ENCODE results near the gene BRD8. TPM values are rescaled to one million over a fixed set of nuclear protein-coding genes. Genes with fewer than 3 reads are reported as not detected.

BRD8 gene
- total RNA-seq, 6 donors from 2014 or later, result 26.9 to 210 (median 47.6) TPM

DNA sequence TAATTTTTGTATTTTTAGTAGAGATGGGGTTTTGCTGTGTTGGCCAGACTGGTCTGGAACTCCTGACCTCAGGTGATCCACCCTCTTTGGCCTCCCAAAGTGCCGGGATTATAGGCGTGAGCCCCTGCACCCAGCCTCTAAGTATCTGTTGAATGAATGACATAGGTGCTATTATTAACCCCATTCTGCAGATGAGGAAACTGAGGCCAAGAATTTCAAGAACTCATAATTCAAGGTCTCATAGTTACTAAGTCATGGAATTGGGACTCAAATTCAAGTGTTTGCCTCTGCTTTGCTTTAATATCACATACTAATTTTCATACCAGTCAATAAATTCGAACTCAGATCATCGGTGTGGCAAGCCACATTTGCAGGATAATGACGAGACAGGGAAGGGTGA lies 2.4 kb upstream of the BRD8 start:
- DNase-seq, result no peak
- Histone ChIP-seq H3K27me3 (no peaks in the 10 kb centered on the region), H3K9me3 (no peaks in the 10 kb centered on the region), H3K27ac (no peak overlapping the region), H3K36me3 (peaks cover 0 to 31% (median 14%) of the 10 kb centered on the region in 4 donors), H3K4me1 (peaks cover 14 to 29% (median 23%) of the 10 kb centered on the region in 4 donors), H3K4me3 (no peak overlapping the region)
- no peak for ATAC-seq (ENCODE audit: low FRiP score in 2 of 2)
- 92 to 96% methylated on average over 5 of the region's 5 CpGs for WGBS, 2 donors
- TF ChIP-seq CTCF (IDR thresholded peaks at IDR 0.05) (no peak), EP300 (IDR thresholded peaks at IDR 0.05) (no peak), POLR2AphosphoS5 (IDR thresholded peaks at IDR 0.05) (no peak), POLR2A (IDR thresholded peaks at IDR 0.05) (no peak)

- no peaks in the 10 kb centered on the region for H3K27me3 ChIP-seq
- ATAC-seq (ENCODE audit: low FRiP score in 2 of 2) (no peak), DNase-seq (peak in 1 of 2 donors; percentile 28)
- 75 to 76% methylated on average over 5 of the region's 5 CpGs for WGBS, 2 donors
- TF ChIP-seq CTCF (IDR thresholded peaks at IDR 0.05) (peak in 3 of 6 experiments; percentile 35 to 42 (median 40)), POLR2AphosphoS5 (IDR thresholded peaks at IDR 0.05) (no peak)
- H3K9me3 ChIP-seq, result no peaks in the 10 kb centered on the region
- no peak overlapping the region for H3K27ac ChIP-seq
- peak overlapping the region in 1 of 4 donors; percentile 79 for H3K4me3 ChIP-seq
- H3K4me1 ChIP-seq, result peaks cover 14 to 29% (median 23%) of the 10 kb centered on the region in 4 donors
- peaks cover 0 to 28% (median 15%) of the 10 kb centered on the region in 4 donors for H3K36me3 ChIP-seq
These were observed 1.9 kb upstream of the BRD8 start for GRCh38 chr5:138180183-138180782.

GRCh38 chr5:138179277-138179857 lies 937 bp upstream of the BRD8 start:
- ATAC-seq (ENCODE audit: low FRiP score in 2 of 2) (no peak), DNase-seq (no peak)
- WGBS, 2 donors, result 1 to 2% methylated on average over 23 of the region's 23 CpGs

DNA sequence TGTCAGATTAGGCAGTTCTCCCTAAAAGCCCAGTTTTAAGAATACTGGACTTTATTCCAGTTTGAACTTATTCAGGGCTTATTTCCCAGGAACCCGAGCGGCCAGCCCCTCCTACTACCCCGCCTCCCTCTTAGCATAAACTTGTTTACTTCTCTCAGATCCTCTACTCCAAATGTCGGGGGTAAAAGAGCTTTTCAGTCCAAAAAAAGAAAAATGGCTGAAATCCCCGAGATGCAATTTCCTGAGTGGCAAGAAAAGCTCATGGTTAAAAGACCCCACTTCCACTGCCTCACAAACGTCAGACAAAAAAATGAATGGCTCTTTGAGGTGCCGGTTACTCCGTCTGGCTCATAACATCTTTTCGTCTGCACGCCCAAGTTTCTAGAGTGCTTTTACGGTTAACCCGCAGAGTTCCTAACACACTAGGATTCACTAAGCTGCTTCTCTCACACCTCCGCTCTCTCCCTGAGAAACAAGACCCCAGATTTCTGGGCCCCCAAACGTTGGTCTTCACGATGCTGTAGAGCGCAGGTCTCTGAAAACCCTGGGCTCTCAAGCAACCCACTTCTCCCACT lies 402 bp downstream of the BRD8 start:
- peak overlapping the region; percentile 79 to 92 (median 86) for H3K4me3 ChIP-seq
- ATAC-seq (ENCODE audit: low FRiP score in 2 of 2), result peak; percentile 69 to 71
- H3K27ac ChIP-seq, result peak overlapping the region; percentile 79 to 90 (median 84)
- WGBS, 2 donors, result 0% methylated on average over 16 of the region's 16 CpGs
- H3K36me3 ChIP-seq, result peaks cover 5 to 37% (median 17%) of the 10 kb centered on the region in 4 donors
- H3K27me3 ChIP-seq, result no peaks in the 10 kb centered on the region
- H3K4me1 ChIP-seq, result peaks cover 14 to 29% (median 23%) of the 10 kb centered on the region in 4 donors
- H3K9me3 ChIP-seq, result no peaks in the 10 kb centered on the region
- peak in 1 of 2 donors; percentile 47 for DNase-seq
- no peak for TF ChIP-seq POLR2AphosphoS5 (IDR thresholded peaks at IDR 0.05)
- no peak for TF ChIP-seq EP300 (IDR thresholded peaks at IDR 0.05)
- no peak for TF ChIP-seq CTCF (IDR thresholded peaks at IDR 0.05)
- TF ChIP-seq POLR2A (IDR thresholded peaks at IDR 0.05), result no peak

More at GRCh38 chr5:138179277-138179857, 937 bp upstream of the BRD8 start:
- Histone ChIP-seq H3K36me3 (peaks cover 3 to 29% (median 16%) of the 10 kb centered on the region in 4 donors), H3K9me3 (no peaks in the 10 kb centered on the region), H3K4me1 (peaks cover 14 to 29% (median 23%) of the 10 kb centered on the region in 4 donors), H3K27ac (peak overlapping the region in 1 of 4 donors; percentile 90), H3K27me3 (no peaks in the 10 kb centered on the region), H3K4me3 (peak overlapping the region in 3 of 4 donors; percentile 79 to 88 (median 83))
- TF ChIP-seq POLR2A (IDR thresholded peaks at IDR 0.05) (no peak), POLR2AphosphoS5 (IDR thresholded peaks at IDR 0.05) (no peak)

- H3K27ac ChIP-seq, result no peak overlapping the region
- no peak for TF ChIP-seq CTCF (IDR thresholded peaks at IDR 0.05)
- no peak for TF ChIP-seq POLR2AphosphoS5 (IDR thresholded peaks at IDR 0.05)
- TF ChIP-seq EP300 (IDR thresholded peaks at IDR 0.05), result no peak
- TF ChIP-seq POLR2A (IDR thresholded peaks at IDR 0.05), result no peak
- H3K4me1 ChIP-seq, result no peaks in the 10 kb centered on the region
- no peaks in the 10 kb centered on the region for H3K27me3 ChIP-seq
- ATAC-seq (ENCODE audit: low FRiP score in 2 of 2) (no peak), DNase-seq (no peak)
- no peak overlapping the region for H3K4me3 ChIP-seq
- H3K36me3 ChIP-seq, result peaks cover 57 to 99% (median 86%) of the 10 kb centered on the region in 4 donors
- no peaks in the 10 kb centered on the region for H3K9me3 ChIP-seq
These were observed 8.1 kb downstream of the BRD8 start for GRCh38 chr5:138170299-138170698.

Measured in upper lobe of left lung (tissue), 6 donors.